Measurements from ENCODE around the gene ATP6V1G2. TPM values are rescaled to one million over a fixed set of nuclear protein-coding genes. Genes with fewer than 3 reads are reported as not detected.
"Not testable (repeated sequence)": the region's sequence is repeated elsewhere in the genome, so short reads cannot be mapped to it uniquely, and the experiment has no call there.

ATP6V1G2 gene
- total RNA-seq, result 1.3 and 1.7 TPM in 2 replicates

DNA sequence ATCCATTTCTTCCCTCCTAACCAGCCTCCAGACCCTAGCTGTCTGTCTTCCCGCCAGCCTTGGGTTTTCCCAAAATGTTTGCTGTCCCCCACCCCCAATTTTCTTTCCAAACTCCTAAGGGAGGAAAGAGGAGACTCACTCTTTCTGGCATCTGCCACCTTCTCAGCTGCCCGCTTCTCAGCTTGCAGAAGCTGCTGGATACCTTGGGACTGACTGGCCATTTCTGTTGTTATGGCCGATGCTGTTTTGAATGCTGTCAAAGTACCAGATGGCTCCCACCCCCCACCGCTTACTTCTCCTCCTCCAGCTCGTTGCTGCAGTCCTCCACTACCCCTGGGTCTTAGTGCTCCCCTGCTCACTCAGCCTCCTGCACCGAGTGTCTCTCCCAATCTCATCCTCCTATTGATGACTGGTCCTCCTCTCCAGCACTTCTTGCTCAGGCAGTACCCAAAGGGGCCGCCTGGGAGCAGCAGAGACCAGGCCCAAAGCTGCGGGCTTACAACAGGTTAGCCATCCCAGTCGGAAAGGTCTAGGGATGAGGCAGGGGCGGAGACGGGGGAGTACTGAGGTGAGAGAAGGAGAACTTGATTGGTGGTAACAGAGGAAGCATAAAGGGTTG, at the start of gene ATP6V1G2:
ATP6V1G2 (minus strand) TSS at position 270 of the 619 bp plus-strand sequence; CDS start at position 221, 49 bp downstream.
- intact Hi-C loops (cut with micrococcal nuclease), result loop anchor here (1.0 to 10.0 kb wide), 7 partner anchors 22 to 408 kb away; partner anchors contain the start of genes CLIC1, GPANK1, HSPA1B and NELFE

DNA sequence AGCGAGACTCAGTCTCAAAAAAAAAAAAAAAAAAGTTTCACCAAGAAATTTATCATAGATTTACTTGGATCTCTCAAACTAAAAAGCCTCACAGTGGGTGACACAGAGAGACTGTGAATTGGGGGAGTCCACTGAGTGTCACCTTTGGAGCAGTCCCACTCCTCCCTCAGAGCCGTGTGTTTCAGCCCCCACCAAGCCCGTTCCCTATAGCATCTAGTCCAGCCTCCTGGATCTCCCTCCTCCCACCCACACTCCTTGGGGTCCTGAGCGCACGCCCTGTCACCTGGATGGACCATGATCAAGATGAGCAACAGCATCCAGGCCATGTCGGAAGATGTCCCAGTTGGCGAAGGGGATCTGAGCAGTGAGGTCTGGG, 46.0 kb upstream of the ATP6V1G2 start:
- intact Hi-C loops (cut with micrococcal nuclease), result no loop called here

DNA sequence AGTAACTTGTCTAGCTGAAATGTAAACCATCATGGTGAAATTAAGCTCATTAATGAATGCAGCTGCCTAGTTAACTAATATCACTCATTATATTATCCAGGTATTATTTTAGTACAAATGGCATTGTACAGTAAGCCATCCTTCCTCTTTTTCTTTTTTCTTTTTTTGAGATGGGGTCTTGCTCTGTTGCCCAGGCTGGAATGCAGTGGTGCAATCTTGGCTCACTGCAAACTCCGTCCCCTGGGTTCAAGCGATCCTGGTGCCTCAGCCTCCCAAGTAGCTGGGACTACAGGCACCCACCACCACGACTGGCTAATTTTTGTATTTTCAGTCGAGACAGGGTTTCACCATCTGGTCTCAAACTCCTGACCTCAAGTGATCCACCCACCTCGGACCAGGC, 44.3 kb upstream of the ATP6V1G2 start:
- intact Hi-C loops (cut with micrococcal nuclease), result not testable (repeated sequence)

DNA sequence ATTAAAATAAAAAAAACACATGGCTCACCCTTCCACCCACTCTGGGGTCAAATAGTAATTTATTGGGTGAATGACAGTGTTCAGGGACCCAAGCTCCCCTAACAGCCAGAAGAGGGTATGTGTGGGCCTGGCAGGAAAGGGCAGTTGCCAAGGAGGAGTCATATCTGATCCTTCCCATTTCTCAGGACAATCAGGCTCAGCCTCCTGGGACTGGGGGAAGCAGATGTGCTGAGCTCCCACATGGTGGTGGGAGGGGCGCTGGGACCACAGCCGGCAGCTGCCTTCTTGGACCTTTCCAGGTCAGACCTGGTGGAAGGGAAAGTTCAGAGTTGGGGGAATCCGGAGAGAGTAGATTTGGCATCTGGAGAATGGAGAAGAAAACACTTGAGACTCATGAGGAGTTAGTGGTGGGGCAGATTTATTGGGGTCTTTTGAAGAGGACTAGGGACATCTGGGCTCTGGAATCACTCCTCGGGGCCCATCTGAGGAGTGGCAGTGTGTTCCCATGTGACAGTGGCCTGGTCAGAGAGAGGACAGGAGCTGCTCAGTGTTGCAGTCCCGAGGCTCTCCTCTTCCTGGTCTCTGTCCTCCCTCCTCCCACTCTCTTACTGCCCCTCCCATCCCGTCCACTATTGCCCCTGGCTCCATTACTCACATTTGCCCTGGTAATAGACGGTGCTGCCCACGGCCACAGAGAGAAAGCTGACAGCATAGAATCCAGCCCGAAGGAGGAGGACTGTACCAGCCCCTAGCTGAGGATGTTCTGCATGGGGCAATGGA, 42.7 kb upstream of the ATP6V1G2 start:
- intact Hi-C loops (cut with micrococcal nuclease), result no loop called here

DNA sequence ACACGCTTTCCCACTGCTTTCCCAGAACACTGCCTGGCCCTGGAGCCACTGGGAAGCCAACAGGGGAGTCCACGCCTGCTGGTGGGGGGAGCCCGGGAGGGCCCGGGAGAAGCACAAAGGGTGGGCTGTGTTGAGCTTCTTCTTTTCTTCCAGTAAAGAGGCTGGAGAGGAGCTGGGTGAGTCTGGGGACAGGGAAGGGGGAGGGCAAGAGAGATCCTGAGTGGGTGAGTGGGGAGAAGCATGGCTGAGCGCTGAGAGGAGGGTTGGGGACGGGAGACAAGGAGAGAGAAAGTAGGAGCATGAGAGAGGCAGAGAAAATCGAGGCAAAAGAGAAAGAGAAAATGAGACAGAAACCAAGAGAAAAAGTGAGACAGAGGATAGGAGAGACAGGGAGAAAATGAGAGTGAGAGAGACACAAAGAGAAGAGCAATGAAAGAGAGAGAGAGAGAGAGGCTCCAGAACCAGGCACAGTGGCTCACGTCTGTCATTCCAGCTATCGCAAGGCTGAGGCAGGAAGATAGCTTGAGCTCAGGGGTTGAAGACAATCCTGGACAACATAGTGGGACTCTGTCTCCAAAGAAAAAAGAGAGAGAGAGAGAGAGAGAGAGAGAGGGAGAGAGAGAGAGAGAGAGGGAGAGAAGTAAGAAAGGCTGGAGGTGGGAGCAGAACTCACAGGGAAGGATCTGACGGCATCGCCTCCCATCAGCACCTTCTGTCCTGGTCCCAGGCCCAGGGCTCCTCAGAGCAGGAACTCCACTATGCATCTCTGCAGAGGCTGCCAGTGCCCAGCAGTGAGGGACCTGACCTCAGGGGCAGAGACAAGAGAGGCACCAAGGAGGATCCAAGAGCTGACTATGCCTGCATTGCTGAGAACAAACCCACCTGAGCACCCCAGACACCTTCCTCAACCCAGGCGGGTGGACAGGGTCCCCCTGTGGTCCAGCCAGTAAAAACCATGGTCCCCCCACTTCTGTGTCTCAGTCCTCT, 41.7 kb upstream of the ATP6V1G2 start:
- intact Hi-C loops (cut with micrococcal nuclease), result no loop called here

DNA sequence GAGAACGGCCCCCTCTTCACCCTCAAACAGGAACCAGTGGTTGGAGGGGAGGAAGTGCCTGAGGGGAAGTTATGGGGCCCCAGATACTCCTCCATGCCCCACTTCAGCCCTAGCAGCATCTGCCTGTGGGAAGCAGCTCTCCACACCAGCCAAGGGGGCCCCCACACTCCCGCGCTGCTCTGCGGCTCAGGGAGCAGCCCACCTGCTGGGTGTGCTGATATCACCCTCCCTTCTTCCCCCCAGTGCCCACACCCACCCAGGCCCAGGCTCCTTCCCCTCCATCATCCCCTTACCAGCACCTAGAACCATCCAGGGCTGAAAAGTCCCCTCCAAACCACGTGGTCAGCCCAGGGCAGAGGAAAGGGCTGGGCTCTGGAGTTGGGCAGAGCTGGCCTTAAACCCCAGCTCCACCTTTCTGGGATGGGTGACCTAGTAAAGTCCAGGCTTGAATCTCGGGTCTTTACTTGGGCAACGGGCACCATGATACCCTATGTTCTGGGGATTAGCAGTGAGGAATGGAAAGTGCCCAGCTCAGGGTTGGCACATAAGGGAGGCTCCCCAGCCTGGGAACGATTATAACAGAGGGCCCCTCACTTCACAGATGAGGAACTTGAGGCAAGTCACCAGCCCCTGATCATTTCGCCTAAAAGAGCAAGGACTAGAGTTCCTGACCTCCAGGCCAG, 40.3 kb upstream of the ATP6V1G2 start:
- intact Hi-C loops (cut with micrococcal nuclease), result no loop called here

DNA sequence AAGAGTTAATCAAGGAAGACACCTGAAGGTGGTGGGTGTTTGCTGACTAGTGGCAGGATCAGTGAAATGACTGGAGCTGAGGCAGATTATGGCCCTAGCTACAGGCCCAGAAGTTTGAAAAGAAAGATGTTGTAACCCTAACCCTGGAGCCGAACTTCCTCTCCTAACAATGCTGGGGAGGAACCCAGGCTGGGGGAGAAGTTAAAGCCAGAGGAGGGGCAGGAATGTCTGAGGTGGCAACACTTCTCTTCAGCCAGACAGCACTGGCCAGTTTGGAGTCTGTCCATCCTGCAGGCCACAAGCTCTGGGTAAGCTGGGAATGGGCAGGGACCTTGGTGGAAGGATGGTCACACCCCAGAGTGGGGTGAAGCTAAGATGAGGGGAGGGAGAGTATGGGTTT, 39.6 kb upstream of the ATP6V1G2 start, which contains the start of gene LST1:
LST1 (plus strand) TSS at position 270 of the 400 bp plus-strand sequence. CDS start 1,023 bp downstream, outside the sequence.
- intact Hi-C loops (cut with micrococcal nuclease), result no loop called here

DNA sequence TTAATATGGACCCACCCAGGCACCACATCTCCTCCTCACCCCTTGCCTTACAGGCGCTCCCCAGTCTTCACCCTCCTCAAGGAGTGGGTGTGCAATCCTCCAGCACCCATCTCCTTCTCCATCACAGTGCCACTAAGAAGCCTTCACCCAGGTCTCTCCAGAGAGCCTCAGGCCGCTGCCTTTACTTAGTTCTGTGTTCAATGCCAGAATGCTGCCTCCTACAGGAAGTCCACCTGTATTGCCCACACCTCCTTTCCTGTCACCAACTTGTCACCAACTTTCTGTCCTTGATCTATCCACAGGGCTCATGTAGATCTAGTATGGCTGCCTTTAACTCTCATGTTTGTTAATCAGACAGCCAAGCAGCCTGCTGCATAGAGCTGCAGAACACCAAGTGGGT, 39.1 kb upstream of the ATP6V1G2 start:
- intact Hi-C loops (cut with micrococcal nuclease), result no loop called here

DNA sequence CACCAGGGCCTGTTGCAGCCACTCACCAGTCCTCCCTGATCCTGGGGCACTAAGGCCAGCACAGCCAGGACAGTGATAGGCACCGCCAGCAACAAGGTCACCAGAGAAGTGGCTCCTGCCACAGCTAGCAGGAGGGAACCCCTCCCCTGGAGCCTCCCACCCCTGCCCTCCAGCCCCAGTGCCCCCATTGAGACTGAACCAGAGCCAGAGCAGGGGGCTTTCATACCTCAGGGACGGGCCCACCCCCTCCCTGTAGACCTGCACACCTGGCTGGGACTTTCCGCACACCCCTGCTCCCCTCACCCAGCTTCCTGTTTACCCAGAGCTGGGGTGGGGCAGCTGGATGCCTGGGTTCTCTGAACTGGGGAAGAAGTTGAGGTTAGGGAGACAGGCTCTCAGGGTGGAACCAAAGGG, 35.8 kb upstream of the ATP6V1G2 start, which contains the start of gene LTB:
LTB (minus strand) TSS at position 195 of the 414 bp plus-strand sequence; CDS start at position 188, 7 bp downstream.
- intact Hi-C loops (cut with micrococcal nuclease), result loop anchor here (2.0 to 5.0 kb wide), 2 partner anchors 13 to 90 kb away; no protein-coding TSS in a partner anchor

DNA sequence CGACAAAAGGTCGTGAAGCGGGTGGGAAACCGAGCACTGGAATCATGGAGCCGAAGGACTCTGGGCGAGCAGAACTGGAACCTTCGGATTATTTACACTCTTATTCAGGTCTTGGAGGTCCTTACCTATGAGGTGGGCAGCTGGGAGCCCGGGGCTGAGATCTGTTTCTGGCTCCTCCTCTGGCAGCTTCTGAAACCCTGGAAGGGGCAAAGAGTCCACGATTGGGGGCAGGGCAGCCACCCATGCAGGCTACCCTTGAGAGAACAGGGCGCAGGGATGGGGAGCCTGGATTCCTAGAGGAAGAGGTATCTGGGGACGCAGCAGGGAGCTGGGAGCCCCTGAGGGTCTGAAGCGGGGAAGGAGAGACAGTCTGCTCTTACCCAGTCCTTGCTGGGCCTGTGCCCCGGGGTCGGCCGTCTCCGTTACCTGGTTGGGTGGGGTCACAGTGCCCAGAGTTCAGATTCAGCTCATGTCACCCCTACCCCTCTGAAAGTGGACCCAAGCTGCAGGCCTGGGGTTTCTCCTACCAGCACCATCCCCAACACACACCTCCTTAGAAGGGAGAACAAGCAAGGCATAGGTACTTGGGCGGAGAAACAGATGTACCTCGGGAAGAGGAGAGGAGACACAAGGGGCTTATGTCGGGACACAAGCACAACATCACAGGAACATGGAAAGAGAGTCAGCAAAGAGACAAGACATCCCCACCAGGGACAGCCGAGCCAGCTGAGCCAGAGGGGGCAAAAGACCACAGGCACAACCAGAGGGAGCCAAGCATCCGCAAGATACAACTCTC, 35.2 kb upstream of the ATP6V1G2 start:
- intact Hi-C loops (cut with micrococcal nuclease), result loop anchor here (1.0 to 5.0 kb wide), 3 partner anchors 13 to 89 kb away; no protein-coding TSS in a partner anchor

DNA sequence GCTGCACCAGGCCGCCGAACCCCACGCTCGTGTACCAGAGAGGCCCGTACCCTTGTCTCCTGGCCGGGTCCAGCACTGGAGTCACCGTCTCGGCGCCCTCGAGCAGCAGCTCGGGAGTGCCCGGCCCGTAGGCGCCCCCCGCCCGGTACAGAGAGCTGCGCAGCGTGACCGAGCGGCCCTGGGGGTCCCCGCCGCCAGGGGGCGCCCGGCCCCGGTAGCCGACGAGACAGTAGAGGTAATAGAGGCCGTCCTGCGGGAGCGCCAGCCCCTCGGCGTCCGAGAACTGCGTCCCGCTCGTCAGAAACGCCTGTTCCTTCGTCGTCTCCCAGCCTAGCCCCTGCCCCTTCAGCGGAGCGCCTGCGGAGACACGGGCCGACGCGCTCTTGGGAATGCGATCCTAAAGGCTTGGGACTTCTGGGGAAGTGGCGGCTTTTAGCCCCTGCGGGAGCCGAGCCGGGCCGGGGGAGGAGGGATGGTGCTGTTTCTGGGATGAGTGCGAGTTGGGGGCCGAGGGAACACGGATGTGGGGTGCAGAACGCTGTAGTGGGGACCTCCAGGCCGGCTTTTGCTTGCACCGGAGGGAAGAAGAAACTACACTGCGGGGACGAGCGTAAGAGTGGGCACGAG, 34.5 kb upstream of the ATP6V1G2 start:
- intact Hi-C loops (cut with micrococcal nuclease), result loop anchor here (1.0 to 5.0 kb wide), 3 partner anchors 16 to 89 kb away; partner anchors contain the start of gene NFKBIL1

DNA sequence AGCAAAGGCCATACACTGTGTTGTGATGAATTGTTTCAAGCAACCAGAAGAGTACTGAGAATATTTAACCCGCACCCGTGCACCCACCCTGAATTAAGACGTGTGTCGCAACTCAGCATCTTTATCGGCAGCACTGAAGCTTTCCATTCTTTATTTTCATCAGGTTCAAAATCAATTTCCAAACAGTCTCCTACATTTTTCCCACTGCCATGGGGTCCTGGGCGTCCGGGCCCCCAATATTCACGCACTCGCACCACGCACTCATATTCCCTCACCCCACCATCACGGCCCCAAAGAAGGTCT, 34.0 kb upstream of the ATP6V1G2 start:
- intact Hi-C loops (cut with micrococcal nuclease), result loop anchor here (1.0 to 5.0 kb wide), 2 partner anchors 33 to 88 kb away; partner anchors contain the start of gene NFKBIL1

DNA sequence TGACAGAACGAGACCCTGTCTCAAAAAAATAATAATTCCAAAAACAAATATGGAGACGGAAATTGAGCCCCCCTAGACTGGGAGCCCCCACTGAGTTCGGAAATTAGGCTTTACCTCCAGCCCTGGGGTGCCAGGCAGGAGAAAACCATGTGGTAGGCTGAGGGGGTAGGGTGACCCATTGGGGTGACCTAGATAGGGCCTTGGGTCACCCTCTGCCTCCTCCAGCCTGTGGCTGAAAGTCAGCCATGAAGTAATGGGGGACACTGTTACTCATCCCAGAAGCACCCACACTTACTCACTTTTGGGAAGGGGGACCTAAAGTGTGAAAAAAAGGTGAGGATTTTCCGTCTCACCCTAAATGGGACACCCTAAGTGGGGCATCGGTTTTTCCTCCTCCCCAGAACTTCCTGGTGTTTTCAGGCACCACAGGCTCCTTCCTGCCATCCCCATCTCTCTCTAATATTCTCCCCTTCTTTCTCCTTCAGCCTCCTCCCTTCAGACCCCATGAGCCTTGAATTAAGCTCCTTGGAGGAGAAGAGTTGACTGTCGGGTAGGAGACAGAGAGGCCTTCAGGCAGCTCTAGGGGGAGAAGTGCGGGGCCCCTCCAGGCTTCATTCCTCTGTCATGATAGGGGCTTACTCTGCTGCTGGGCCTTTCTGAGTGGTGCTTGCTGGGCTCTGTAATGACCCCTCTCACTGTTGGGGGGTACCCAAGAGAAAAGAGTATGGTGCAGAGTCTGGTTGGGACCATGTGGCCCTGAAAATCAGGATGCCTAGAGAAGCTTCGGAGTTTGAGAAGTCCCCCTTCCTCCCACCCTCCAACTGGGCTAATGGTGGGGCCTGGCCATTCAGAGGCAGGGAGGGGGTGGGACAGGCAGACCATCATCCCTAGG, 33.4 kb upstream of the ATP6V1G2 start:
- intact Hi-C loops (cut with micrococcal nuclease), result loop anchor here (1.0 to 5.0 kb wide), 2 partner anchors 32 to 87 kb away; partner anchors contain the start of gene NFKBIL1

DNA sequence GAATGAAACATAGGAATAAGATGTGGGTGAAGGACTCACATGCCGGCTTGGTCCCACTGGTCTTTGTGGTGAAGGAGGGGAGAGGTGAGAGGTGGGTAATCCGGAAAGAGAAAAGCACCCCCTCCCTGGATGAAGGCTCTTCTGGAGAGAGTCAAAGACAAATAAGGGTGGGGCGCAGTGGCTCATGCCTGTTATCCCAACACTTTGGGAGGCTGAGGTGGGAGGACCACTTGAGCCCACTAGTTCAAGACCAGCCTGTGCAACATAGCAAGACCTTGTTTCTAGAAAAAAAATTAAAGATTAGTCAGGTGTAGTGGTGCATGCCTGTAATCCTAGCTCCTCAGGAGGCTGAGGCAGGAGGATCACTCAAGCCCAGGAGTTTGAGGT, 32.7 kb upstream of the ATP6V1G2 start:
- intact Hi-C loops (cut with micrococcal nuclease), result no loop called here

DNA sequence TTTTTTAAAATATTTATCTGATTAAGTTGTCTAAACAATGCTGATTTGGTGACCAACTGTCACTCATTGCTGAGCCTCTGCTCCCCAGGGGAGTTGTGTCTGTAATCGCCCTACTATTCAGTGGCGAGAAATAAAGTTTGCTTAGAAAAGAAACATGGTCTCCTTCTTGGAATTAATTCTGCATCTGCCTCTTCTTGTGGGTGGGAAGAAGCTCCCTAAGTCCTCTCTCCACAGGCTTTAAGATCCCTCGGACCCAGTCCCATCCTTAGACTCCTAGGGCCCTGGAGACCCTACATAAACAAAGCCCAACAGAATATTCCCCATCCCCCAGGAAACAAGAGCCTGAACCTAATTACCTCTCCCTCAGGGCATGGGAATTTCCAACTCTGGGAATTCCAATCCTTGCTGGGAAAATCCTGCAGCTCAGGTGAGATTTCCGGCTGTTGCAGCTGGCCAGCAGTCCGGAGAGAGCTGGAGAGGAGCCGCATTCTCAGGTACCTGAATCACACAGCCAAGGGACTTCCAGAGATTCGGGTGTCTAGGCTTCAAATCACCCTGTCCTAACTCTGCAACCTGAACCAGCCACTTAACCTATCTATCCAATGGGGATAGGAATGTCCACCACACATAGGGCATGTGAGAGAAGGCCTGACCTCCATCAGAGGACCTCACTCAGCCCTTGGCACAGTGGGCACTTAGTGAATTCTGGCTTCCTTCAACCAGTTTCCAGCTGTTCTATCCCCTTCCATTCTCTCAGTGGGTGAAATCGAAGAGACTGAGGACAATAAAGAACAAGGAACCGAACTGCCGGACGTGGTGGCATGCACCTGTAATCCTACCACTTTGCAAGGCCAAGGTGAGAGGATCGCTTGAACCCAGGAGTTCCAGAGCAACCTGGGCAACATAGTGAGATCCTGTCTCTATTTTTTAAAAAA, 32.0 kb upstream of the ATP6V1G2 start:
- intact Hi-C loops (cut with micrococcal nuclease), result no loop called here

DNA sequence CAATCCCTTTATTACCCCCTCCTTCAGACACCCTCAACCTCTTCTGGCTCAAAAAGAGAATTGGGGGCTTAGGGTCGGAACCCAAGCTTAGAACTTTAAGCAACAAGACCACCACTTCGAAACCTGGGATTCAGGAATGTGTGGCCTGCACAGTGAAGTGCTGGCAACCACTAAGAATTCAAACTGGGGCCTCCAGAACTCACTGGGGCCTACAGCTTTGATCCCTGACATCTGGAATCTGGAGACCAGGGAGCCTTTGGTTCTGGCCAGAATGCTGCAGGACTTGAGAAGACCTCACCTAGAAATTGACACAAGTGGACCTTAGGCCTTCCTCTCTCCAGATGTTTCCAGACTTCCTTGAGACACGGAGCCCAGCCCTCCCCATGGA, 31.2 kb upstream of the ATP6V1G2 start:
- intact Hi-C loops (cut with micrococcal nuclease), result no loop called here

Measured in T-helper 2 cell treated with Interferon-gamma antibody and Interleukin-4, amounts not matched to agents 100 ng/mL and 5 ng/mL, for 36 hours (primary cell).